Tibial nerve (tissue), 4 donors: ENCODE results near the gene BNC2. TPM values are rescaled to one million over a fixed set of nuclear protein-coding genes. Genes with fewer than 3 reads are reported as not detected.

Experiments
- DNase-seq, 2 donors: peaks; one replicate each; pipeline ENCODE4 v3.0.0-alpha.2; 2019; ENCODE audit warnings: low spot score in 2 of 2
- H3K27ac ChIP-seq, 4 donors: fragments of 200-600 bp; sonication (generic) in 3 of 4; one replicate each; pipeline ENCODE4 v1.5.1; 2017 to 2019; ENCODE audit warnings: mild to moderate bottlenecking in 1 of 4
- H3K27me3 ChIP-seq, 2 donors: fragments of 200-600 bp; sonication (generic) in 1 of 2; one replicate each; pipeline versions ENCODE4 v1.5.1 to v1.6.0; 2017 to 2019
- H3K36me3 ChIP-seq, 3 donors: fragments of 200-600 bp; sonication (generic); one replicate each; pipeline ENCODE4 v1.5.1; 2018 to 2019
- H3K4me1 ChIP-seq, 4 donors: fragments of 200-600 bp; sonication (generic) in 3 of 4; one replicate each; pipeline ENCODE4 v1.5.1; 2017 to 2019
- H3K4me3 ChIP-seq, 4 donors: fragments of 200-600 bp; sonication (generic) in 3 of 4; one replicate each; pipeline ENCODE4 v1.5.1; 2017 to 2019; ENCODE audit warnings: mild to moderate bottlenecking in 1 of 4, moderate library complexity in 1 of 4
- H3K9me3 ChIP-seq, 4 donors: fragments of 200-600 bp; sonication (generic) in 3 of 4; one replicate each; pipeline ENCODE4 v1.5.1; 2017 to 2019
- EP300 ChIP-seq, 2 donors: sonication (generic); formaldehyde crosslinking; IDR thresholded peaks; one replicate each; pipeline ENCODE4 v1.6.1; 2017; ENCODE audit warnings: antibody characterized with exemption in 2 of 2, mild to moderate bottlenecking in 1 of 2
- POLR2A ChIP-seq, 2 donors: fragments of 450-650 bp; IDR thresholded peaks; one replicate each; pipeline ENCODE4 v1.6.1; 2017; ENCODE audit warnings: antibody characterized with exemption in 2 of 2, mild to moderate bottlenecking in 2 of 2, moderate library complexity in 2 of 2
- WGBS, 2 donors: methylation state at CpG; one replicate each; pipeline ENCODE4 v1.1.5; 2018; 5-methylcytosine and 5-hydroxymethylcytosine counted together
- small RNA-seq: library from RNA; depleted of rRNA; stranded (forward); fragments of <200 nt; gene quantifications from one replicate; pipeline ENCODE3, GENCODE V24; 2016
- total RNA-seq, 4 donors: library from RNA; depleted of rRNA; stranded (reverse); fragments of >200 nt; gene quantifications; one replicate each; pipeline ENCODE4 v1.1.0, GENCODE V29; 2016
- TF ChIP-seq, protein P1 (sequence below), 5 experiments: fragments of 200-600 bp in 3 of 5; fragments of 450-650 bp in 2 of 5; sonication (generic) in 3 of 5; IDR thresholded peaks; one replicate each; pipeline ENCODE4 v1.5.1; 2016 to 2019; ENCODE audit warnings: antibody characterized with exemption in 5 of 5, mild to moderate bottlenecking in 3 of 5, moderate library complexity in 2 of 5

Gene BNC2
- total RNA-seq, 4 donors from 2014 or later = 69.9 to 89.6 (median 88.4) TPM

DNA sequence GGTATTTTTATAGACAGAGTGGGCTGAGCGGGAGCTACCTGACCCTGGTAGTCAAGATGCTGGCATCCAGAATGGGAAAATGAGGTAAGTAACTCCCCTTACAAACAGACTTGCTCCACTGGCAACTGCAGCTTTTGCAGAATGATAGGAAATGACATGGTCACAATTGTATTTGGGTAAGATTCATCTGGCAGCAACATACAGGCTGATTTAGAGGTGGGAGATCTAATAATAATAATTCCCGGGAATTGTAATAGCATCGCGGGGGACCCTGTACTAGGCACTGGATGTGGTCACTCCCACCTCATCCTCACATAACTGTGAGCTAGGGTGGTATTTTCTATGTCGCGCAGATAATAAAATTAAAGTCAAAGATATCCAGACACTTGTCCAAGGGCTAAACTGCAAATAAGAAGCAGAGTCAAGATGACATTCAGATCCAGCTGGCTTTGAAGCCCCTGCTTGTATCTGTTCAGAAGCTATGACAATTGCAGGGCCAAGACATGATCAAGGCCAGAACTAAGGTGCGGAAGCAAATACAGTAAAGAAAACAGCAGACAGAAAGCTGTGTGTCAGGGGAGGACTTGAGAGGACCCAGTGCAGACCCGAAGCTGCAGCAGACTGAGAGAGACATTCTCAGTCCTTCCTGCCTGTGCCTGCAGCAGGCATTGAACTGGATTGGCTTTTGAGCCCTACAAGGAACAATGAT lies 507.2 kb downstream of the BNC2 start:
- WGBS, 2 donors = 77 to 82% methylated on average over 8 of the region's 8 CpGs

GRCh38 chr9:16361939-16362338 lies 508.5 kb downstream of the BNC2 start:
- no peaks in the 10 kb centered on the region for H3K9me3 ChIP-seq
- H3K4me1 ChIP-seq = peaks cover 0 to 4% (median 0%) of the 10 kb centered on the region in 4 donors
- TF ChIP-seq EP300 (IDR thresholded peaks at IDR 0.05) (no peak), POLR2A (IDR thresholded peaks at IDR 0.05) (no peak)
- TF ChIP-seq, protein P1, sequence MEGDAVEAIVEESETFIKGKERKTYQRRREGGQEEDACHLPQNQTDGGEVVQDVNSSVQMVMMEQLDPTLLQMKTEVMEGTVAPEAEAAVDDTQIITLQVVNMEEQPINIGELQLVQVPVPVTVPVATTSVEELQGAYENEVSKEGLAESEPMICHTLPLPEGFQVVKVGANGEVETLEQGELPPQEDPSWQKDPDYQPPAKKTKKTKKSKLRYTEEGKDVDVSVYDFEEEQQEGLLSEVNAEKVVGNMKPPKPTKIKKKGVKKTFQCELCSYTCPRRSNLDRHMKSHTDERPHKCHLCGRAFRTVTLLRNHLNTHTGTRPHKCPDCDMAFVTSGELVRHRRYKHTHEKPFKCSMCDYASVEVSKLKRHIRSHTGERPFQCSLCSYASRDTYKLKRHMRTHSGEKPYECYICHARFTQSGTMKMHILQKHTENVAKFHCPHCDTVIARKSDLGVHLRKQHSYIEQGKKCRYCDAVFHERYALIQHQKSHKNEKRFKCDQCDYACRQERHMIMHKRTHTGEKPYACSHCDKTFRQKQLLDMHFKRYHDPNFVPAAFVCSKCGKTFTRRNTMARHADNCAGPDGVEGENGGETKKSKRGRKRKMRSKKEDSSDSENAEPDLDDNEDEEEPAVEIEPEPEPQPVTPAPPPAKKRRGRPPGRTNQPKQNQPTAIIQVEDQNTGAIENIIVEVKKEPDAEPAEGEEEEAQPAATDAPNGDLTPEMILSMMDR (IDR thresholded peaks at IDR 0.05) = no peak
- no peak for DNase-seq
- no peaks in the 10 kb centered on the region for H3K36me3 ChIP-seq
- no peaks in the 10 kb centered on the region for H3K27me3 ChIP-seq
- H3K4me3 ChIP-seq = no peak overlapping the region
- H3K27ac ChIP-seq = no peak overlapping the region

More for the DNA sequence above, 507.2 kb downstream of the BNC2 start:
- Histone ChIP-seq H3K27me3 (no peaks in the 10 kb centered on the region), H3K4me3 (no peak overlapping the region), H3K4me1 (no peaks in the 10 kb centered on the region), H3K36me3 (no peaks in the 10 kb centered on the region), H3K9me3 (no peaks in the 10 kb centered on the region), H3K27ac (no peak overlapping the region)
- TF ChIP-seq POLR2A (IDR thresholded peaks at IDR 0.05) = no peak
- TF ChIP-seq, protein P1 (IDR thresholded peaks at IDR 0.05) = no peak
- no peak for TF ChIP-seq EP300 (IDR thresholded peaks at IDR 0.05)
- no peak for DNase-seq

- Histone ChIP-seq H3K27me3 (no peaks in the 10 kb centered on the region), H3K36me3 (no peaks in the 10 kb centered on the region), H3K9me3 (no peaks in the 10 kb centered on the region), H3K27ac (no peak overlapping the region), H3K4me1 (peaks cover 0 to 4% (median 0%) of the 10 kb centered on the region in 4 donors), H3K4me3 (no peak overlapping the region)
- no peak for DNase-seq
- TF ChIP-seq EP300 (IDR thresholded peaks at IDR 0.05) (no peak), POLR2A (IDR thresholded peaks at IDR 0.05) (no peak)
- TF ChIP-seq, protein P1 (IDR thresholded peaks at IDR 0.05) = no peak
- WGBS, 2 donors = 90 to 94% methylated on average over 3 of the region's 3 CpGs
Measured at GRCh38 chr9:16361118-16361517, 509.4 kb downstream of the BNC2 start.

DNA sequence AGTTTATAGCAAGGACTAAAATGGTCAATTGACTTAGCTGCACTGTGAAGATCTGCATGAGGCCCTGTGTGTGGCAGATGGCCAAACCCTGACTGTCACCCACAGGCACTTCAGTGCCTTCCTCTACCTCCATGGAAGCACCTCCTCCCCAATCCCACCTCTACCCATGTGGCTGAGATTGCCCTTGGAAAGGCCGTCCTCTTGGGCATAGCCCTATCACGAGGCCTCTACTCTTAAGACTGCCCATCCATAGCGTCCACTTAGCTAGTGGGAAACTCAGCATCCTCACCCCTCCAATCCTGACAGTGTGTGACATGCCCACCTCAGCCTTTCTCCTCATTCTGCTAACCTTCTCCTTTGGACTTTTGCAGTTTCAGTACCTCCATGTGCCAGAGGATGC lies 510.2 kb downstream of the BNC2 start:
- no peak for DNase-seq
- H3K4me1 ChIP-seq = peaks cover 0 to 10% (median 0%) of the 10 kb centered on the region in 4 donors
- H3K9me3 ChIP-seq = no peaks in the 10 kb centered on the region
- 95 to 100% methylated on average over 3 of the region's 3 CpGs for WGBS, 2 donors
- TF ChIP-seq POLR2A (IDR thresholded peaks at IDR 0.05) (no peak), EP300 (IDR thresholded peaks at IDR 0.05) (no peak)
- TF ChIP-seq, protein P1 (IDR thresholded peaks at IDR 0.05) = no peak
- no peaks in the 10 kb centered on the region for H3K27me3 ChIP-seq
- H3K27ac ChIP-seq = no peak overlapping the region
- H3K4me3 ChIP-seq = no peak overlapping the region
- no peaks in the 10 kb centered on the region for H3K36me3 ChIP-seq

Small RNA genes lying within 50 kb of the gene (small RNA-seq; reads per million reads assigned to genes)
- not detected for gene LSM1P1
